Measurements from ENCODE around the gene RNFT2.

Gene RNFT2

DNA sequence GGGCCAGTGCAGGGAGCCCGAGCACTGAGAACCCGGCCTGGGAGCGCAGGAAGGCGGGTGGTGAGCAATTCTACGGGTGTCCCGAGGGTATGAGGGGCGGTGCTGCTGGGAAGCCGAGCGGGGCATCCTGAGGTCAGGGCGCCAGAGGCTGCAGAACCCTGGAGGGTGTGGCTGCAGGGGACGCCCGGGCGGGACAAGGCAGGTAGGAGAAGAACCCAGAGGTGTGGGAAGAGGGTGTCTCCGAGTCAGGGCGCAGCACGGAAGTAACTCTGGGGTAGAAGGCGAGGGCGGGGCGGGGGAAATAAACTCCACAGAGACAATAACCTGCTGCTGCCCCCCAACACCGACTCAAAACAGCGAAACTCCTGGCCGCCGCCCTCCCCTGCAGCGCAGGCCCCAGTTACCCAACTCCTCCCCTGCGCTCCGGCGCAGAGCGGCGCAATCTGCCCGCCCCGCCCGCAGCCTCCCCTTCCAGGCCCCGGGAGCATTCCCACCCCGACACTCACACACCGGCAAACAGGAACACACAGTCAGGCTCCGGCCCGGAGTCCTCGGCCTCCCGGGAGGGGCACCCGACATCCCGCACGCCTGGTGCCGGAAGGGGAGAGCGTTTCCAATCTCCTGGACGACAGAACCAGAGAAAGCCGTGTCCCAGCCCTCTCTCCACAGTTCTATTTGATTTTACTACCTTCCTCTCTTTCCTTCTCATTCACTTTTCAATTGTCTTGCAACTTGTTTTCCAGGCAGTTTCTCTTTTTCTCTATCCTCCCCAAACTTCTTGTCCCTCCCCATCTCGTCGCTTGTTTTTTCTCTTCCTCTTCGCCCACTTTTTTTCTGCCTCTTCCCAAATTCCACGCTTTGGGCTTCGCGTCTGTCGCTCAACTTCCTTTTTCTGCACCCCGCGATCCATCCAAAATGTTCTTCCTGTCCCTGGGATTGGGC is 140.7 kb downstream of the RNFT2 start:
- DNase-seq (ENCODE audit: low read depth in 1 of 2, low spot score in 1 of 2), result no peak

GRCh38 chr12:116879509-116880212 is 141.5 kb downstream of the RNFT2 start:
- no peak for DNase-seq (ENCODE audit: low read depth in 1 of 2, low spot score in 1 of 2)

DNA sequence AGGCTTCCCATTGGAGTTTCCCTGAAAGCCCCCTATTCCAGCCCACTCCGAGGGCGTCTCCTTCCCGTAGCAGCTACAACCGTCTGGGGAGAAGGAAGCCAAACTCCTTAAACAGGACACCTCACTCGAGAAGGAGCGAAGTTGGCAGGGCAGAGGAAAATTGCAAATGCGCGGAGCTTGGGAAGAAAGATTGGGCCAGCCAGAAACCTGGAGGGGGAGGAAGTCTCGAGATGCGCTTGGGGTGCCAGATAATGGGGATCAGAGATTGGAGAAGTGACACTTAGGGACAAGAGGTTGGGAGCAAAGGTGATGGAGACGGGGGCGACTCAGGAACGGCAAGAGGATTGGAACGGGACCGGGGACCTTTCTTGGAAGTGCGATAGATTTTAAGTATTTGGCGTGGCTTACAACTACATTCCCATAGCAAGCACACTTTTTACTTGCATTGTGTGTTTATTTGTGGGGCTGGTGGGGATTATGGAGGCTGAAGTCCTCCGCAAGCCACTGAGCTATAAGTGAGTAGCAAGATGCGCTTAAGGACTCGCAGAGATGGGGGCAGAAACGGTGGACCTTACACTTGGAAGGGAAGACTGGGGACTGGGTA is 142.2 kb downstream of the RNFT2 start:
- DNase-seq (ENCODE audit: low read depth in 1 of 2, low spot score in 1 of 2), result no peak

DNA sequence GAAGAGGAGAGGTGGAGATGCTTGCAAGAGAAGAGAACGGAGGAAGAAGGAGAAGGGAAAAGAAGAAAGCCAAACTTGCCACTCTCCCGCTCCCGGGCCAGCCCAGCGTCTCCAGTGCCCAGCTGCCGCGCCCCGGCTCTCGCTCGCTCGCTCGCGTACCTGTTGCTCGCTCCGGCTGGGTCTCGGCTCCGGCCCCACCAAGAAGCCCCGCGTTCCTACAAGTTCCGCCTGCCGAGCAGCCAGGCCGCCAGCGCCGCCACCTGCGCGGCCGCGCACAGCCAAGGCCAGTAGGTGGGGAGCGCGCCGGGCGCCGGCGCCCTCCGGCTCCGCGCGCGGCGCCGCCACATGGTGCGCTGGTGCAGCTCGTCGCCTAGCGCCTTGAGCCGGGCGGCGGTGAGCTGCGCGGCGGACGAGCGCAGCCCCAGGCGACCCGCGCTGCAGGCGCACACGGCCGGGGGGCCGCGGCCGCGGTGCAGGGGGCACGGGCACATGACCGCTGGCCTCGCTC is 142.8 kb downstream of the RNFT2 start:
- no peak for DNase-seq (ENCODE audit: low read depth in 1 of 2, low spot score in 1 of 2)

- no peak for DNase-seq (ENCODE audit: low read depth in 1 of 2, low spot score in 1 of 2)
These were observed 143.3 kb downstream of the RNFT2 start, which contains the start of gene HRK for GRCh38 chr12:116881325-116881876. Gene HRK (minus strand): TSS chr12:116881441. CDS start chr12:116881307, 134 bp downstream.

DNA sequence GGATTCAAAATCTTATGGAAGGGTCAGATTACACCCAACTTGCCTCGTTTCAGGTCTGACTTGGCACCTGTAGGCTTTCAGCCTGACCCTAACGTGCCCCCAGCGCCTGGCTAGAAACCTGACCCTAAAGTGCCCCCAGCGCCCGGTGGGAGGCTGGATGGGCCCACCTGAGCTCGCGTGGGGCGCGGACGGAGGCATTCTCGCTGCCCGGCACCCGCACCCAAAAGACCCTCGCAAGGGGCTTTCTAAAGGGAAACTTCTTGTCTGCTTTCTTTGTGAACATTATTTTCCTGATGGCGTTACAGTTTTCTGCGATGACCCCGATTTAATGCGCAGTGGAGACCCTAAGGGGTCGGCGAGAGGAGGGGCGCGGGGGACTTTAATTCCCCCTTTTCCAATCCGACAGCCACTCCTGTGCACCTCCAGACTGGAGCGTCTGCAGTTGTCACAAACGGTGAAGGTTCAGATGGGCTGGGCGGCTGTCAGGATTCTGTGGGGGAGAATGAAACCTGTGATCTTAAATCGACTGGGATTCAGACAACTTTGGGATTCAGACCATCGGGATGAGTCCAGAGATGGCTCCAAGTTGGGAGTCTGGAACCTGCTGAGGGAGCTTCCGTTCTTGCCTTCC is 143.9 kb downstream of the RNFT2 start:
- DNase-seq (ENCODE audit: low read depth in 1 of 2, low spot score in 1 of 2), result no peak

DNA sequence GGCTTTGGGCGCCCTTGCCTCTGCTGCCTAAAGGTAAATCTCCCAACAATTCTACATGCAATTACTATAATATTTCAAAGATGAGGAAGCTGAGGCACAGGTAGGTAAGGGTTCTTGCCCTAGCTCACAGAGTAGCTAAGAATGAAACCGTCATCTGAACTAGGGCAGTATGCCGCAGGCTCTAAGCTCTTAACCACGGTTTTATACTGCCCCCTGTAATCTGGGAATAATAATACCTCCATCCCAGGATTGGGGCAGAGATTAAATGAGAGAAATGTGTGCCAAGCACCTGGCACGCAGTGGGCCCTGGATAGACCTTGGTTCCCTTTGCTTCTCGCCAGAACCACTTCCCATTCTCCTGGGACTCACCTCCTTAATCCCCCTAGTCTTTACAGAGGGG is 144.6 kb downstream of the RNFT2 start:
- no peak for DNase-seq (ENCODE audit: low read depth in 1 of 2, low spot score in 1 of 2)

- no peak for DNase-seq (ENCODE audit: low read depth in 1 of 2, low spot score in 1 of 2)
These were observed 146.8 kb downstream of the RNFT2 start for GRCh38 chr12:116884871-116885270.

GRCh38 chr12:116885491-116885890 is 147.4 kb downstream of the RNFT2 start:
- no peak for DNase-seq (ENCODE audit: low read depth in 1 of 2, low spot score in 1 of 2)

DNA sequence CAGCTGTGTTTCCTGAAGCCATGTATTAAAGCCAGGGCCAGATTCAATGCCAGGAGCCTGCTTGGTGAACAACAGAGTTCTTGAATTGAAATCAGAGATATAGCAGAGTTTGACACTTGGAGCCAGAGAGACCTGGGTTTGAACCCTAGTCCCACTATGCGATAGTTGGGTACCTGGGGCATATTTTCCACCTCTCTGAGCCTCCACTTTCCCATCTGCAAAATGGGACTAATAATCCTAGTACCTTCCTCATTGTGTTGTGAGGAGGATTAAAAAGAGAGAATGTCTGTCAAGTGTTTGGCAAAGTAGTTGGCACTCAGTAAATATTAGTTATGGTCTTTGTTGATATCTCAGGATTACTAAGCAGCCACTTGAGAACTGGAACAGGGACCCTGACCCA is 149.1 kb downstream of the RNFT2 start:
- no peak for DNase-seq (ENCODE audit: low read depth in 1 of 2, low spot score in 1 of 2)

DNA sequence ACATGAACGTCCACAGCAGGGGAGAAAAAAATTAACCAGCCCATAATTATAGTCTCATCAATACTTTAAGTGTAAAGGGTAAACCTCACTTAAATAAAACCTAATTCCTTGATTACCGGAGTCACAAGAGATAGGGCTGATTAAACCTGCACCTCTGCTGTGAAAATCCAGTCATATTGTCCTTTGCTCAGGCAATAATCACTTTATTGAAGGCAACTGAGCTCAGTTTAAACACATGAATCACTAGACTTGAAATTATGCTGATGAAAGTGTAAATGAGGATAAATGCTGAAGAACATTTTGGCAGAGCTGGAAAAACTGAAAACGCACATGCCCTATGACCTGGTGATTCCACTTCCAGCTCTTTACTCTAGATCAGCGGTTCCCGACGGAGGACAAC is 149.8 kb downstream of the RNFT2 start:
- no peak for DNase-seq (ENCODE audit: low read depth in 1 of 2, low spot score in 1 of 2)

- DNase-seq (ENCODE audit: low read depth in 1 of 2, low spot score in 1 of 2), result no peak
These were observed 152.2 kb downstream of the RNFT2 start for GRCh38 chr12:116890330-116890729.

GRCh38 chr12:116891019-116891418 is 152.9 kb downstream of the RNFT2 start:
- DNase-seq (ENCODE audit: low read depth in 1 of 2, low spot score in 1 of 2), result no peak

DNA sequence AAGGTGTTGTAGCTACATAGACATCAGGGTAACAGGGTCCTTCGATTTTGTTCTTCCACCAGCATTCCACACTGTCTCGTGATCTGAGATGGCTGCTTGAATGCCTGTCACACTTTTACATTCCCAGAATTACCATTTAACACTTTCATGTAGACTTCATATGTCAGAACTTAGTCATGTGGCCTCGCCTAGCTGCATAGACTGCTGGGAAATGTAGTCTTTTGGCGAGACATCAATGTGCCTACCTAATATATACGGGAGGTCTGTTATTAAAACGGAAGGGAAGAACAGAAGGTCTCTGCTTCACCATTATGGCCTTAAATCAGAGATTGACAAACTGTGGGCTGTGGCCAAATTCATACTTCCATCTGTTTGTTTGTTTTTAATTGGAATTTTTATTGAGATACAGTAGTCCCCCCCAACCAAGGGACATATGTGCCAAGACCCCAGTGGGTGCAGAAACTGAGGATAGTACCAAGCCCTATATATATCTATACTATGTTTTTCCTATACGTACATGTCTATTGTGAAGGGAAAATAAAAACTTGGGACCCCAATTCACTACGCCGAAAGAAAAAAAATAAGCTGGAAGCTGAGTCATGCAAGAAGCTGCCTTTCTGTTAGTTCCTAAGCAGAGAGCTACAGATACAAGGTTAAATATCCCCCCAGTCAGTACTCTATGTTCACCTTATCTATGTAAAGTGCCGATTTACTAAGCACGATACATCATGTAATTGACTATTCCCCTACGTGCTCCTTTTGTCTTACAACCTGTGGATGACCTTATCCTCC is 154.4 kb downstream of the RNFT2 start:
- no peak for DNase-seq (ENCODE audit: low read depth in 1 of 2, low spot score in 1 of 2)

GRCh38 chr12:116894913-116895312 is 156.8 kb downstream of the RNFT2 start:
- no peak for DNase-seq (ENCODE audit: low read depth in 1 of 2, low spot score in 1 of 2)

DNA sequence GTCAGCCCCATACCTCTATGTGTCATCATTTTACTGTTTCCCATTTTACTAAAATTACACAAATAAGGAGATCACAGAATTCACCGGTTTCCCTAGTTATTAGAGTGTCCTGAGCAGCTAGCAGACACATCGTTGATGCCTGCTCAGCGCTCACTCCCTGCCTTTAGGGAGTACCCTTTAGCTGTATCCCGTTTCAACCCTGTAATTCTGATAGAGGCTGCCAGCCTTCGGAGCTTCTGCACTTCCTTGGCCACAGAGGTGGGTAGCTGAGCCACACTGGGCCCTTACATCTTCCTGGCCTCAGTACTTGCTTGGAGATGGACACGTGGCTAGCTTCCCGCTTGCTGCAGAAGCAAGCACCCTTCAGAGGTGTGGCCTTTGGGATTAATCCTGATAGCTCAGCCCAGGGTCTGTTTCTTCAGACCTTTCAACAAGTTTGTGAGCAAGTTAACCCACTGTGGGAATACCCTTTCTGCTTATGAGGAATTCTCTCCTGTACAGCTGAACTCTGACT is 158.4 kb downstream of the RNFT2 start:
- DNase-seq (ENCODE audit: low read depth in 1 of 2, low spot score in 1 of 2), result no peak

DNA sequence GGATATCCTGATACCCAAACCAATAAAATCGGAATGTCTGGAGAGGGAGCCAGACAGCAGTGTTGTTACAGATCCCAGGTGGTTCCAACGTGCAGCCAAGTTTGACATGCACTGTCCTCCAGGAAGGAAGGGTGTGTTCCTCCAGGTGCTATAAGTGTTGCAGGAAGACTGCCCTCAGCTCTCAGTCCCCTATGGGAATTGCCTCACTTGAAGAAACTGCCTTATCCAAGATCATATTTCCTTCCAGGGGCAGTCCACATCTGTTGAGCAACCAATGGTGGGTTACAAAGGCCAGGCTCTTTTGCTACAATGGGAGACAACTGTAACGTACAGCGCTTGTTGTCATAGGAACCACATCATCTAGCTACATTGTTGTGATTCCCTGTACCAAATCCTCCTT is 159.4 kb downstream of the RNFT2 start:
- DNase-seq (ENCODE audit: low read depth in 1 of 2, low spot score in 1 of 2), result no peak

DNA sequence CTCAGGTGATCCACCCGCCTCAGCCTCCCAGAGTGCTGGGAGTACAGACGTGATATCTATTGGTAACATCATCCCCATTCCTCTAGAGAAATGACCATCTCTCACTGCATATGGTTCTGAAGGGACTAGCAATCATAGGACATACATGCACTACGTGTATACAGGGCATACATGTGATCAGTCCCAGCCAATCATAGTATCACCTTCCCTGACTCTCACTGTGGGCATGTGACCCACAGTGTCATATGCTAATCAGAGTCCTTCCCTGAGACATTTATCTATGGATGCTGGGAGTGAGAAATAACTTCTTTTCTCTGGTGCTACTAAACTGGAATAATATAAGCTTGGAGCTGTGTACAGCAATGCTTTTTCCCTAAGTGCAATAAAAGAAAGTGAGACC is 160.6 kb downstream of the RNFT2 start:
- no peak for DNase-seq (ENCODE audit: low read depth in 1 of 2, low spot score in 1 of 2)

- no peak for DNase-seq (ENCODE audit: low read depth in 1 of 2, low spot score in 1 of 2)
These were observed 163.5 kb downstream of the RNFT2 start for GRCh38 chr12:116901612-116902011.
